ENCODE results near the gene CDH24.
"Not testable (repeated sequence)": the region's sequence is repeated elsewhere in the genome, so short reads cannot be mapped to it uniquely, and the experiment has no call there.

Gene CDH24

GRCh38 chr14:23006188-23006534 lies 51.2 kb downstream of the CDH24 start:
- Histone ChIP-seq H3K4me3 (peak overlapping the region; percentile 52), H3K27me3 (ENCODE audit: low read depth) (no peaks in the 10 kb centered on the region), H3K36me3 (replicated peaks) (no peaks in the 10 kb centered on the region), H3K4me1 (peaks cover 29% of the 10 kb centered on the region), H3K9me3 (no peaks in the 10 kb centered on the region)
- no peak for DNase-seq (ENCODE audit: low spot score in 2 of 2)
- in situ Hi-C loops (cut with MboI; ENCODE audit: low sequenced_read_pairs): no loop called here

- in situ Hi-C loops (cut with MboI; ENCODE audit: low sequenced_read_pairs): no loop called here
- Histone ChIP-seq H3K4me1 (peaks cover 29% of the 10 kb centered on the region), H3K36me3 (replicated peaks) (no peaks in the 10 kb centered on the region), H3K9me3 (no peaks in the 10 kb centered on the region), H3K4me3 (no peak overlapping the region; the same call in 1 of the 2 replicates), H3K27me3 (ENCODE audit: low read depth) (no peaks in the 10 kb centered on the region)
- DNase-seq (ENCODE audit: low spot score in 2 of 2): no peak
Observed at GRCh38 chr14:23005451-23006187, 51.7 kb downstream of the CDH24 start.

- DNase-seq (ENCODE audit: low spot score in 2 of 2); H3K9me3 ChIP-seq; H3K4me3 ChIP-seq; H3K27me3 ChIP-seq (ENCODE audit: low read depth); H3K36me3 ChIP-seq (replicated peaks); in situ Hi-C loops (cut with MboI; ENCODE audit: low sequenced_read_pairs): not testable (repeated sequence)
- H3K4me1 ChIP-seq: peaks cover 22% of the 10 kb centered on the region
Observed at GRCh38 chr14:23004274-23004673, 53.0 kb downstream of the CDH24 start.

- Histone ChIP-seq H3K4me1 (peaks cover 10% of the 10 kb centered on the region), H3K36me3 (replicated peaks) (no peaks in the 10 kb centered on the region), H3K4me3 (no peak overlapping the region), H3K9me3 (no peaks in the 10 kb centered on the region), H3K27me3 (ENCODE audit: low read depth) (no peaks in the 10 kb centered on the region)
- in situ Hi-C loops (cut with MboI; ENCODE audit: low sequenced_read_pairs): no loop called here
- DNase-seq (ENCODE audit: low spot score in 2 of 2): no peak
Observed at GRCh38 chr14:23002592-23002991, 54.7 kb downstream of the CDH24 start.

GRCh38 chr14:23000860-23001259 lies 56.5 kb downstream of the CDH24 start:
- Histone ChIP-seq H3K4me3 (no peak overlapping the region), H3K27me3 (ENCODE audit: low read depth) (no peaks in the 10 kb centered on the region), H3K4me1 (no peaks in the 10 kb centered on the region; the same call in 1 of the 2 replicates), H3K36me3 (replicated peaks) (no peaks in the 10 kb centered on the region), H3K9me3 (no peaks in the 10 kb centered on the region)
- in situ Hi-C loops (cut with MboI; ENCODE audit: low sequenced_read_pairs): no loop called here
- DNase-seq (ENCODE audit: low spot score in 2 of 2): no peak

- H3K4me1 ChIP-seq: peaks cover 16% of the 10 kb centered on the region
- in situ Hi-C loops (cut with MboI; ENCODE audit: low sequenced_read_pairs): no loop called here
- DNase-seq (ENCODE audit: low spot score in 2 of 2): no peak
- H3K27me3 ChIP-seq (ENCODE audit: low read depth): no peaks in the 10 kb centered on the region
- no peaks in the 10 kb centered on the region for H3K9me3 ChIP-seq
- no peak overlapping the region for H3K4me3 ChIP-seq
- H3K36me3 ChIP-seq (replicated peaks): no peaks in the 10 kb centered on the region
Observed at GRCh38 chr14:22998329-22999012, 58.8 kb downstream of the CDH24 start.

GRCh38 chr14:22997676-22998323 lies 59.5 kb downstream of the CDH24 start:
- DNase-seq (ENCODE audit: low spot score in 2 of 2): no peak
- peaks cover 23% of the 10 kb centered on the region for H3K4me1 ChIP-seq
- no peaks in the 10 kb centered on the region for H3K27me3 ChIP-seq (ENCODE audit: low read depth)
- no peaks in the 10 kb centered on the region for H3K9me3 ChIP-seq
- no peaks in the 10 kb centered on the region for H3K36me3 ChIP-seq (replicated peaks)
- in situ Hi-C loops (cut with MboI; ENCODE audit: low sequenced_read_pairs): no loop called here
- no peak overlapping the region for H3K4me3 ChIP-seq
